K562 (cell line): ENCODE results near the gene PRR19. TPM values are rescaled to one million over a fixed set of nuclear protein-coding genes. Genes with fewer than 3 reads are reported as not detected.

ENCODE experiments used
- ADNP ChIP-seq: fragments of 200-800 bp; sonication (Bioruptor generic); IDR thresholded peaks from 2 replicates; pipeline ENCODE4 v1.6.1; 2016; ENCODE audit warnings: missing genetic modification characterization, missing compliant biosample characterization
- ATF4 ChIP-seq: fragments of 450-650 bp; formaldehyde crosslinking; IDR thresholded peaks from 2 replicates; pipeline ENCODE4 v1.4.0; 2022; ENCODE audit warnings: mild to moderate bottlenecking, moderate library complexity
- CBX2 ChIP-seq: fragments of 200-600 bp; sonication (generic); IDR thresholded peaks from one replicate; pipeline ENCODE4 v1.6.1; 2012; ENCODE audit warnings: mild to moderate bottlenecking, low read length, inconsistent platforms; ENCODE audit not compliant: insufficient read depth, poor library complexity, severe bottlenecking
- DPF2 ChIP-seq: fragments of 450-650 bp; IDR thresholded peaks from 2 replicates; pipeline ENCODE4 v1.6.1; 2016
- ILF3 ChIP-seq: fragments of 450-650 bp; IDR thresholded peaks from 2 replicates; pipeline ENCODE4 v1.6.1; 2018; ENCODE audit warnings: antibody characterized with exemption, mild to moderate bottlenecking, moderate library complexity, borderline replicate concordance
- MCM5 ChIP-seq: fragments of 450-650 bp; IDR thresholded peaks from 2 replicates; pipeline ENCODE4 v1.6.1; 2016; ENCODE audit warnings: low read depth
- MEF2A ChIP-seq: IDR thresholded peaks from 2 replicates; pipeline ENCODE4 v1.6.1; 2011; ENCODE audit warnings: low read depth, mild to moderate bottlenecking, low read length, moderate library complexity; ENCODE audit not compliant: control insufficient read depth
- NFIX ChIP-seq: fragments of 250-450 bp; sonication (Bioruptor Pico); IDR thresholded peaks from 2 replicates; pipeline ENCODE4 v1.4.0; 2020; ENCODE audit warnings: low read depth, mild to moderate bottlenecking, moderate library complexity
- POLR2H ChIP-seq: IDR thresholded peaks from 2 replicates; pipeline ENCODE4 v1.6.1; 2016; ENCODE audit warnings: missing genetic modification characterization, low read depth, mild to moderate bottlenecking, control low read depth, missing compliant biosample characterization, moderate library complexity
- PRDM10 ChIP-seq: fragments of 450-650 bp; IDR thresholded peaks from 2 replicates; pipeline ENCODE4 v1.6.1; 2018; ENCODE audit not compliant: partially characterized antibody
- PTTG1 ChIP-seq: fragments of 450-650 bp; IDR thresholded peaks from 2 replicates; pipeline ENCODE4 v1.6.1; 2016; ENCODE audit warnings: low read depth, mild to moderate bottlenecking, missing genetic modification characterization, missing compliant biosample characterization
- RBFOX2 ChIP-seq: fragments of 200-400 bp; formaldehyde crosslinking; IDR thresholded peaks from 2 replicates; pipeline ENCODE4 v1.6.1; 2017; ENCODE audit warnings: low read depth, mild to moderate bottlenecking, low read length, moderate library complexity
- TAF1 ChIP-seq: IDR thresholded peaks from 2 replicates; pipeline ENCODE4 v1.6.1; 2011; ENCODE audit warnings: mild to moderate bottlenecking, low read length, moderate library complexity; ENCODE audit not compliant: insufficient read depth, control insufficient read depth, severe bottlenecking; ENCODE audit errors: extremely low read depth
- YBX1 ChIP-seq: fragments of 450-650 bp; IDR thresholded peaks from 2 replicates; pipeline ENCODE4 v1.7.1; 2016; ENCODE audit warnings: mild to moderate bottlenecking
- ZFX ChIP-seq: sonication (generic); formaldehyde crosslinking; IDR thresholded peaks from 2 replicates; pipeline ENCODE4 v1.8.0; 2022; ENCODE audit warnings: mild to moderate bottlenecking, missing genetic modification reagents, moderate library complexity
- ZKSCAN1 ChIP-seq: fragments of 150-350 bp; IDR thresholded peaks from 2 replicates; pipeline ENCODE4 v1.6.1; 2016; ENCODE audit warnings: low read depth, low read length
- ZNF639 ChIP-seq, 2 experiments: fragments of 200-800 bp in 1 of 2; sonication (Bioruptor generic) in 1 of 2; sonication (generic) in 1 of 2; formaldehyde crosslinking in 1 of 2; IDR thresholded peaks in 1 of 2; conservative IDR thresholded peaks in 1 of 2; 2 replicates each; pipeline versions ENCODE4 v1.5.0 to v1.6.1; 2016 to 2020; ENCODE audit warnings: missing compliant biosample characterization in 1 of 2, missing genetic modification characterization in 1 of 2, missing genetic modification reagents in 1 of 2
- ZNF717 ChIP-seq: fragments of 250-450 bp; sonication (Bioruptor Pico); IDR thresholded peaks from 2 replicates; pipeline ENCODE4 v1.5.0; 2021
- ZNF778 ChIP-seq: fragments of 450-650 bp; formaldehyde crosslinking; IDR thresholded peaks from 2 replicates; pipeline ENCODE4 v1.4.0; 2020; ENCODE audit warnings: mild to moderate bottlenecking, moderate library complexity
- polyA plus RNA-seq, 8 experiments: library from polyadenylated mRNA; depleted of rRNA in 4 of 8; stranded (reverse) in 5 of 8; unstranded in 3 of 8; fragments of >200 nt; fragmentation: Nextera tagmentation in 2 of 8; fragmentation: Illumina TruSeq in 1 of 8; extraction: Ambion mirVana in 2 of 8; extraction: Trizol in 1 of 8; gene quantifications; 2 replicates each; pipeline versions ENCODE4 v1.2.1 to v1.2.3, GENCODE V29; 2011 to 2014; ENCODE audit warnings: inconsistent platforms in 1 of 8, missing spikeins in 1 of 8
- total RNA-seq, 7 experiments: library from RNA; depleted of rRNA in 6 of 7; stranded (reverse); fragments of >200 nt in 6 of 7; fragmentation: Illumina TruSeq in 2 of 7; extraction: Trizol in 2 of 7; gene quantifications; 2 replicates each; pipeline versions ENCODE4 v1.2.1 to v1.2.3, GENCODE V29; 2011 to 2021; ENCODE audit warnings: low replicate concordance in 1 of 7
- TF ChIP-seq, protein P1 (sequence below), 2 experiments: fragments of 450-650 bp in 1 of 2; sonication (generic) in 1 of 2; formaldehyde crosslinking in 1 of 2; IDR thresholded peaks in 1 of 2; conservative IDR thresholded peaks in 1 of 2; 2 replicates each; pipeline versions ENCODE4 v1.6.1 to v1.8.1; 2016 to 2023; ENCODE audit warnings: mild to moderate bottlenecking in 2 of 2, moderate library complexity in 2 of 2, inconsistent platforms in 1 of 2, missing genetic modification reagents in 1 of 2

Gene PRR19
- total and polyA plus RNA-seq, 9 of the 15 experiments (the other 6 are each of a cell fraction or from before 2014, with no cell fraction given), result 0.10 to 1.6 (median 0.54) TPM

DNA sequence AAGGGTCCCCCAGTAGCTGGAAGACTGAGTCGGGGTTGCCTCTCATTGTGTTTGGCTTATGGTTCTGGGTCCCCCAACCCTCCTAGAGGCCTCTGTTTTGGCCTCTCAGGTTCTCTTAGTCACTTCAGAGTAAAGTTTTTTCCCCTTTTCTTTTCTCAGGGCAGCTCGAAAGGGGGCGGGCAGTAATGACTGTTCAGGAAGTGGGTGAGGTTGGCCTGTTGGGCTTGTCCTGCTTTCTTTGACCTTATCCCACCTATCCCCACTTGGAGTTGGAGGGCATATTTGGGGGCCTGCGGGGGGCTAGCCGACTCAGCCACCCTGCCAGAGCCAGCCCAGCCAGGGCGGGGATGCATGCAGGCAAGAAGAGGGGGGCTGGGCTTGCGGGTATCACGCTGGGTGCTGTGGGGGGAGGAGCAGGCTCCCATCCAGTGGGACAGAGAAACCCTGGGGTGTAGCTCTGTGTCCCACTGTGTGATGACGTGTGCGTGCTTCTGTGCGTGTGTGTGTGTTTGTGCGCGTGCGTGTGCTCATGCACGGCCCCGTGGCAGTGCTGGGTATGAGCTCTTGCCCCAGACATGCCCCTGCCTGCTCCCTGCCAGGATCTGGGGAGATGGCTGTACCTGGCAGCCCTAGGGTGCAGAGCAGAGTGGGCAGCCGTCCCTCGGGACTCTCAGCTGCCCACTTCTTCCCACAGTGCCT lies 31.4 kb upstream of the PRR19 start (continued):
- TF ChIP-seq DPF2 (0 out of 2 replicates have a peak, but pooled peaks have one; percentile 14), PTTG1 (tag) (no peak), NFIX (no peak), ILF3 (no peak), MCM5 (no peak), RBFOX2 (peak; percentile 66), ZNF639 (CRISPR knock-in tag; conservative IDR thresholded peaks at IDR 0.05 in 1 of 2, IDR thresholded peaks at IDR 0.05 in 1 of 2) (0 out of 4 replicates have a peak, but pooled peaks of 1 of the 2 experiments have one; percentile 19), ZNF778 (CRISPR knock-in tag) (no peak), TAF1 (peak; percentile 21), ZFX (no peak; the same call in 1 of the 2 replicates), ZNF717 (CRISPR knock-in tag) (no peak), ATF4 (CRISPR knock-in tag) (no peak), YBX1 (no peak), PRDM10 (no peak), POLR2H (tag) (no peak), CBX2 (no peak), ZKSCAN1 (no peak), MEF2A (no peak), ADNP (tag) (no peak)
- TF ChIP-seq, protein P1, sequence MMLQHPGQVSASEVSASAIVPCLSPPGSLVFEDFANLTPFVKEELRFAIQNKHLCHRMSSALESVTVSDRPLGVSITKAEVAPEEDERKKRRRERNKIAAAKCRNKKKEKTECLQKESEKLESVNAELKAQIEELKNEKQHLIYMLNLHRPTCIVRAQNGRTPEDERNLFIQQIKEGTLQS (IDR thresholded peaks at IDR 0.05), result 0 out of 2 replicates have a peak, but pooled peaks have one; percentile 28
- TF ChIP-seq, protein P1 (CRISPR knock-in tag; conservative IDR thresholded peaks at IDR 0.05), result no peak
